Esophagus squamous epithelium (tissue), 5 donors: ENCODE measurements around the gene MRAP. TPM values are rescaled to one million over a fixed set of nuclear protein-coding genes. Genes with fewer than 3 reads are reported as not detected.

ENCODE experiments used
- DNase-seq: peaks from one replicate; lab custom pipeline; 2025; lab: John Stamatoyannopoulos, UW
- H3K27ac ChIP-seq, 4 donors: fragments of 200-600 bp; sonication (generic); one replicate each; pipeline ENCODE4 v1.5.1; 2016 to 2019; ENCODE audit warnings: mild to moderate bottlenecking in 1 of 4
- H3K27me3 ChIP-seq, 4 donors: fragments of 200-600 bp; sonication (generic); 1 replicate in 3 of 4; 2 replicates in 1 of 4; pipeline versions ENCODE4 v1.5.1 to v1.6.0; 2017 to 2021; ENCODE audit warnings: antibody characterized with exemption in 1 of 4
- H3K36me3 ChIP-seq, 3 donors: fragments of 200-600 bp; sonication (generic); one replicate each; pipeline ENCODE4 v1.5.1; 2016 to 2019
- H3K4me1 ChIP-seq, 3 donors: fragments of 200-600 bp; sonication (generic); one replicate each; pipeline ENCODE4 v1.5.1; 2017 to 2019
- H3K4me3 ChIP-seq, 4 donors: fragments of 200-600 bp; sonication (generic); 1 replicate in 3 of 4; 2 replicates in 1 of 4; pipeline ENCODE4 v1.5.1; 2016 to 2019; ENCODE audit warnings: mild to moderate bottlenecking in 2 of 4, moderate library complexity in 1 of 4
- H3K9me3 ChIP-seq, 3 donors: fragments of 200-600 bp; sonication (generic); one replicate each; pipeline ENCODE4 v1.5.1; 2016 to 2019
- POLR2A ChIP-seq, 4 donors: fragments of 450-650 bp; IDR thresholded peaks; one replicate each; pipeline ENCODE4 v1.6.1; 2017; ENCODE audit warnings: antibody characterized with exemption in 4 of 4, mild to moderate bottlenecking in 4 of 4, moderate library complexity in 3 of 4
- WGBS, 2 donors: methylation state at CpG; one replicate each; pipeline ENCODE4 v1.1.5; 2018; 5-methylcytosine and 5-hydroxymethylcytosine counted together
- intact Hi-C: fragments of 100-400 bp; cut with DNase I; formaldehyde crosslinking; loops from one replicate; pipeline ENCODE4 v1.15.0; 2022
- total RNA-seq, 4 donors: library from RNA; depleted of rRNA; stranded (reverse); fragments of >200 nt; gene quantifications; one replicate each; pipeline ENCODE4 v1.1.0, GENCODE V29; 2016
- TF ChIP-seq, protein P1 (sequence below), 6 experiments: fragments of 450-650 bp in 4 of 6; fragments of 200-600 bp in 2 of 6; sonication (generic) in 2 of 6; IDR thresholded peaks; one replicate each; pipeline ENCODE4 v1.5.1; 2016 to 2019; ENCODE audit warnings: antibody characterized with exemption in 6 of 6, mild to moderate bottlenecking in 4 of 6, moderate library complexity in 4 of 6
- donor health status: DM: yes; HTN: yes; CAD: no.

Gene MRAP
- total RNA-seq, 4 donors from 2014 or later = 0.29 TPM; not detected in 3

DNA sequence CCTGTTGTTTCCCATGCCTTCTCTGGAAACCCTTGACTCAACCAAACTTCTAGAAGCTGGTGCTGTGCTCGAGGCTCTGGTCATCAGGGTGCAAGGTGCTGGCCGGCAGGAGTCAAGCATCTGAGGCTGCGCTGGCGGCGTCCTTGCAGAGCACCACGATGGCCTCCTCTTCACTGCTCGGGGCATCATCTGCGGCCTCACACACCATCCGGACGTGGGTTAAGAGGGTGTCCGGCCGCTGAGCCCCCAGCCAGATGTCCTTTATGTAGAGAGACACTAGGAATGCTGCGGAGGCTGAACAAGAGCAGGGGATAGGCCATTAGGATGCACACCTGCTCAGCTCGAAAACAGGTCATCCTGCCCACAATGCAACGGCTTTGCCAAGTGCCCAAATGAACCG lies 16.2 kb downstream of the MRAP start:
- Histone ChIP-seq H3K4me1 (no peaks in the 10 kb centered on the region), H3K27me3 (no peaks in the 10 kb centered on the region), H3K36me3 (peaks cover 38 to 100% (median 57%) of the 10 kb centered on the region in 3 donors), H3K9me3 (no peaks in the 10 kb centered on the region), H3K27ac (no peak overlapping the region), H3K4me3 (no peak overlapping the region)
- TF ChIP-seq, protein P1, sequence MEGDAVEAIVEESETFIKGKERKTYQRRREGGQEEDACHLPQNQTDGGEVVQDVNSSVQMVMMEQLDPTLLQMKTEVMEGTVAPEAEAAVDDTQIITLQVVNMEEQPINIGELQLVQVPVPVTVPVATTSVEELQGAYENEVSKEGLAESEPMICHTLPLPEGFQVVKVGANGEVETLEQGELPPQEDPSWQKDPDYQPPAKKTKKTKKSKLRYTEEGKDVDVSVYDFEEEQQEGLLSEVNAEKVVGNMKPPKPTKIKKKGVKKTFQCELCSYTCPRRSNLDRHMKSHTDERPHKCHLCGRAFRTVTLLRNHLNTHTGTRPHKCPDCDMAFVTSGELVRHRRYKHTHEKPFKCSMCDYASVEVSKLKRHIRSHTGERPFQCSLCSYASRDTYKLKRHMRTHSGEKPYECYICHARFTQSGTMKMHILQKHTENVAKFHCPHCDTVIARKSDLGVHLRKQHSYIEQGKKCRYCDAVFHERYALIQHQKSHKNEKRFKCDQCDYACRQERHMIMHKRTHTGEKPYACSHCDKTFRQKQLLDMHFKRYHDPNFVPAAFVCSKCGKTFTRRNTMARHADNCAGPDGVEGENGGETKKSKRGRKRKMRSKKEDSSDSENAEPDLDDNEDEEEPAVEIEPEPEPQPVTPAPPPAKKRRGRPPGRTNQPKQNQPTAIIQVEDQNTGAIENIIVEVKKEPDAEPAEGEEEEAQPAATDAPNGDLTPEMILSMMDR (IDR thresholded peaks at IDR 0.05) = no peak
- TF ChIP-seq POLR2A (IDR thresholded peaks at IDR 0.05) = no peak
- intact Hi-C loops = no loop called here
- no peak for DNase-seq
- 93 to 97% methylated on average over 2 to 5 of the region's 16 CpGs for WGBS, 2 donors

DNA sequence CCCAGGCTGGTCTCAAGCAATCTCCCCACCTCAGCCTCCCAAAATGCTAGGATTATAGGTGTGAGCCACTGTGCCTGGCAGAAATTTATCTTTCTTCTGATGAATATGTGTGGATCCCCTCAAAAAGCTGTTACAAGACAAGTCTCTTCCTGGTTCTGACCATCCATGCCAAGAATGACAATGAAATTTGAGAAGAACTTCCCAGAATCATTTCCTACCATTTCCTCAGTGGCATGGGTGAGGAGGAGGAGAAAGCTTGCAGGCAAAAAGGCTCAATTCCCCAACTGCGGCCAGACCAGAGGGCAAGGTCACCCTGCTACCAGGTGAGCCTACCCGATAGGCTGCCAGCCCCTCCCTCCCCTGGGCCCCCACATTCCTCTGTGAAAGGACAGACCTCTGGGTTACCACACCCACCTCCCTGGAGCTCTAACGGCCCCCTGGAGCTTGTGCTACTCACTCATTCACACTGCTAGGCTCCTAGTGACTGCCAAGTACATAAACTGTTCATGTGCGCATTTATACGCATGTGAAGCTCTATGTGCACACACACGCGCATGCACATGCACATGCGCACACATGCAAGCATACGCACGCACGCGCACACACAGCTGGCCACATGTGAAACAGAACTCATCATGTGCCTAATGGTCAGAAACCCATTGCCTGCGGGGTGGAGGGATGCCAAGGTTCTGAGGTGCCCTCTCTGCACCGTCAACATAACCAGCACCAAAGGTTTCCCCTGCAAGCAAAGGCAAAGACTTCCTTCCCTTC lies 17.0 kb downstream of the MRAP start:
- DNase-seq = no peak
- Histone ChIP-seq H3K36me3 (peaks cover 46 to 100% (median 62%) of the 10 kb centered on the region in 3 donors), H3K27ac (no peak overlapping the region)

DNA sequence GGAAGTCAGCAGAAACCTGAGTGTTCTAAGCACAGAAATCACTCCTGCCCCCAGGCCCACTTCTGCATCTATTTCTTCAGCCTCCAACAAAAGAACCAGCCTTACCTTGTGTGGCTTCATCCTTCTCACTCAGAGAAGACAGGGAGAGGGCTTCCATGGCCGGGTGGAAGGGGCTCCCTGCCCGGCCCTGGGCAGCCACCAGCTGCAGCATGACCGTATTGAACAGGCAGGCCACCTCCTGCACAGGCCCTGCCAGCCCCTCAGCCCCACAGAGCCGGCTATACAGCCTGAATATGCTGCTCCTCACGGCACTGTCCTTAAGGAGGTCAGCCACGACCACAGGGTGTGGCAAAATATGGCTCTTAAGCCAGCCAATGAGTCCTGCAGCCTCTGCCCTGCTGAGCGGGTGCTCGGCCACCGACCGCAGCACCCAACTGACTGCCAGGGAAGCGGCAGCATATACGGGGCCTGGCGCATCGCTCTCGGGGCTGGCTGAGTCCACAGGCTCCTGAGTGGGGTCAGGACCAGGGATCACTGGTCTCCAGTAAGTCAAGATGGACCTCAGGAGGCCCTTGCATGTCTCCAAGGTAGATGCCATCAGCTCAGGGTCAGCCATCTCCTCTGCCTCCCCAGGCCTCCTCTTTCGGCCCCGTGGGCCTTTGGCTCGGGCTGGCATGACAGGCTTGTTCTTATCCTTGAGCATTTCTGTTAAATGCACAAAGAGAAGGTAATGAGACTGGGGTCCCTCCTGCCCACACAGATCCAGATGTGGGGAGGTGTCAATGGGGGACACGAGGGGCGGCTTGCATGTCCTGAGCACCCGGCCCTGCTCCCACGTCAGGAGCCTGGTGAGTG lies 17.9 kb downstream of the MRAP start:
- no peaks in the 10 kb centered on the region for H3K27me3 ChIP-seq
- WGBS, 2 donors = 96 to 100% methylated on average over 3 to 8 of the region's 22 CpGs
- DNase-seq = no peak

More for the DNA sequence above, 17.0 kb downstream of the MRAP start:
- H3K4me1 ChIP-seq = no peaks in the 10 kb centered on the region
- H3K9me3 ChIP-seq = no peaks in the 10 kb centered on the region
- 90 to 95% methylated on average over 3 to 10 of the region's 14 CpGs for WGBS, 2 donors
- H3K27me3 ChIP-seq = no peaks in the 10 kb centered on the region
- no peak overlapping the region for H3K4me3 ChIP-seq
- intact Hi-C loops = no loop called here
- TF ChIP-seq POLR2A (IDR thresholded peaks at IDR 0.05) = no peak

DNA sequence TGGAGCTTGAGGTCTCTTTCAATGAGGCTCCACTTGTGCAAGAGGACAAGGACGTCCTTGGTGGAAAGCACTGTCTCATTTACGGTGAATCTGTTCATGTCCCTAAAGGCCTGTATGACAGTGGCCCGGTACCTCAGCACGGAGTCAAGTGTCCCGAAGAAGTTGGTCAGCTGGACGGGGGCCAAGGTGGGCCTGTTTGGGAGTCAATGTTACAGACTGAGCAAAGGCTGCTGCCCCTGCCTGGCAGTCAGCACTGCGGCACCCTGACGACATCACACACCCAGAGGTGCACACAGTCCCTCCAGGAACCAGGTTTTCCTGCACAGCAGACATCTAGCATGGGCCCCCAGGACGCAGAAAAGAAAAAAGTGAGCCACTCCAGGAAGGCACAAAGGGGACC lies 19.1 kb downstream of the MRAP start:
- Histone ChIP-seq H3K36me3 (peaks cover 56 to 100% (median 68%) of the 10 kb centered on the region in 3 donors), H3K4me1 (no peaks in the 10 kb centered on the region), H3K27me3 (no peaks in the 10 kb centered on the region), H3K4me3 (no peak overlapping the region), H3K9me3 (no peaks in the 10 kb centered on the region), H3K27ac (no peak overlapping the region)
- DNase-seq = no peak
- intact Hi-C loops = no loop called here
- 50 to 94% methylated on average over 1 to 3 of the region's 9 CpGs for WGBS, 2 donors
- TF ChIP-seq, protein P1 (IDR thresholded peaks at IDR 0.05) = no peak
- no peak for TF ChIP-seq POLR2A (IDR thresholded peaks at IDR 0.05)

More for the DNA sequence above, 17.9 kb downstream of the MRAP start:
- intact Hi-C loops = no loop called here
- Histone ChIP-seq H3K36me3 (peaks cover 54 to 100% (median 62%) of the 10 kb centered on the region in 3 donors), H3K4me3 (no peak overlapping the region), H3K27ac (no peak overlapping the region), H3K9me3 (no peaks in the 10 kb centered on the region), H3K4me1 (no peaks in the 10 kb centered on the region)
- no peak for TF ChIP-seq POLR2A (IDR thresholded peaks at IDR 0.05)

DNA sequence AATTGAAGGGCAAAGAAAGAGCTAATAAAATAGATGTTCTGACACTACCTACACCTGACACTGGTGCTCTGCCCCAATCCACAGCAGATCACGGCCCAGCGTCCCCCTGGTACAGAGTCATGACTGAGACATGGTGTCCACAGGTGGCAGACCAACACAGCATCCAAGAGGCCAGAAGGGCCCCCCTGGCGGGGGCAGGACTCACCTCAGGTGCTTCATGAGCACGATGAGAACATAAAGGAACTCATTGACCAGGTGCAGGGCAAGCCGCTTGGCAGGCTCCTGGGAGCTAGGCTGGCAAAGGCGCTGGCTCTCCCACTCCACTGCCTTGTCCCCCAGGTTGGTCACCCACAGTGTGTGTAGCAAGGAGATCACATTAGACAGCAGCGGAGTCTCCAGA lies 20.4 kb downstream of the MRAP start:
- Histone ChIP-seq H3K4me3 (no peak overlapping the region), H3K4me1 (no peaks in the 10 kb centered on the region), H3K36me3 (peaks cover 68 to 100% (median 70%) of the 10 kb centered on the region in 3 donors), H3K9me3 (no peaks in the 10 kb centered on the region), H3K27me3 (no peaks in the 10 kb centered on the region), H3K27ac (no peak overlapping the region)
- 90 to 96% methylated on average over 3 to 5 of the region's 7 CpGs for WGBS, 2 donors
- no peak for DNase-seq
- intact Hi-C loops = no loop called here
- TF ChIP-seq POLR2A (IDR thresholded peaks at IDR 0.05) = no peak
- TF ChIP-seq, protein P1 (IDR thresholded peaks at IDR 0.05) = no peak

DNA sequence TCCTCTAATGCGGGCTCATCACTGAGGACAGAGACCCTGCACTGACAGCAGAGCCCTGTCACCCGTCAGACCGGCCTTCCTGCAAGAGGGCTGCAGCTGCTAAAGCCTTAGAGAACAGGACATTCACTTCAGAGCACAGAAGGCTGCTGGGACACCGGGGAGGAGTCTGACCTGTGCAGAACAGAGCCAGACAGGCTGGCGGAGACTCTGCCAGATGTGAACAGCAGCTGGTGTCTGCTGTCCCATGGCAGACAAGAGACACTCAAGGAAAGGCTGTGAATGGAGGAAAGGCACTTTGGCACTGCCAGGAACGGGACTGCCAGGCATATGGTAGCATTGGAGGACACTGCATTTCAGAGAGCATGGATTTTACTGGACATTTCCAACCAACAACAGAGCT lies 21.4 kb downstream of the MRAP start:
- H3K4me3 ChIP-seq = no peak overlapping the region
- no peak overlapping the region for H3K27ac ChIP-seq
- TF ChIP-seq, protein P1 (IDR thresholded peaks at IDR 0.05) = no peak
- TF ChIP-seq POLR2A (IDR thresholded peaks at IDR 0.05) = no peak
- intact Hi-C loops = no loop called here
- no peaks in the 10 kb centered on the region for H3K4me1 ChIP-seq
- no peaks in the 10 kb centered on the region for H3K27me3 ChIP-seq
- 90 to 95% methylated on average over 4 to 5 of the region's 6 CpGs for WGBS, 2 donors
- no peak for DNase-seq
- peaks cover 71 to 100% (median 73%) of the 10 kb centered on the region in 3 donors for H3K36me3 ChIP-seq
- H3K9me3 ChIP-seq = no peaks in the 10 kb centered on the region
